ENCODE measurements around the gene ARHGAP26. TPM values are rescaled to one million over a fixed set of nuclear protein-coding genes. Genes with fewer than 3 reads are reported as not detected.

Gene ARHGAP26
- total RNA-seq, 1 experiment from 2014 or later, result 5.9 TPM

DNA sequence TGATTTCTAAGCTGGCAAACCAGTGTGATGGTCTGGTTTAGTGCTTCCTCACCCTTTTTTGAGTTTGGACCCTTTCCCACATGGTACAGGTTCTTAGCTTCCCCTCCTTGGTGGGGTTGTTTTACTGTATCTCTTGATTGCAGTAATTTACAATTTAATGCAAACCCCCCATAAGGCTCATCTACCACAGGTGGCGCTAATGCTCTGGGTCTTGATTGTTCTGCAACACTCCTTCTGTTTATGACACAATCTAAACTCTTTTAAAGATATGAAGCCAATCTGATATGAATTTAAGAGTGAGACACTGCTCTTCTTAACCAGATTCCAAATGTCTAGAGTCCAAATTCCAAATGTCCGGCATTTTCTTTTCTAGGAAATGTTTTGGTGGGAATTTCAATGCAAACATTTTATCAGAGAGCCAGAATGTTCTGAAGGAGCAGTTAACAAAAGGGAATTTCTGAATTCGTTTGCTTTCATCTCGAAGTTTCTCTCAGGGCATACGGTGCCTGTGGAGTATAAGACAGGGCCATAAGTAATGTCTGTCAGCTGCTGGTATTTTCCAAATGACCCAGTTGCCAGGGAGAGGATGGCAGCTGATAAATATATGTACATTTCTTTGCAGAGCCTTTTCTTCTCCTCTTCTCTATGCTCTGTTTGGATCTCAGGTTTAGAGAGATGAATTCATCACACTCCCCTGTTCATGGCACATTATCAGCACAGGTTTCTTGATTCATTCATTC, 246.8 kb downstream of the ARHGAP26 start:
- no peaks in the 10 kb centered on the region for H3K27me3 ChIP-seq (ENCODE audit: control insufficient read depth, insufficient read depth, low read length)
- H3K36me3 ChIP-seq (replicated peaks; ENCODE audit: control insufficient read depth, insufficient read depth, low read length), result no peaks in the 10 kb centered on the region
- no peak overlapping the region for H3K4me3 ChIP-seq (ENCODE audit: insufficient read depth, low read depth, low read length)
- DNase-seq, result peak; percentile 55

DNA sequence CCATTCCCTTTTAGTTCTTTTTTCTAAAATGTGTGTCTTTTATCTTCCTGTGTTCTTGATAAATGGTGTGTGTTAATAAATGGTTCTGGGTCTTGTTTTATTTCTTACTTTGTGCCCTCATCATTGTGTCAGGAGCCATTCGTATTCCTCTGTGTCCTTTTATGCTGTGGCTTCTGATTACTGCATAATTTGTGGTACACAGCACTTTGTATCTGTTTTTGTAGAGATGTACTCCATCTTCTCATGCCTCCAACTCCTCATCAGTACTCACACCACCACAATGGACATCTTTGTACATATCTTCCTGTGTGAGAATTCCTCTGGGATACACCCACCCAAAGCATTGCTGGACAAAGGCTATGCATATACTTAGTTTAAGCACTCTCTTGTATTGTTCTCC, 247.4 kb downstream of the ARHGAP26 start:
- no peak for DNase-seq
- no peak overlapping the region for H3K4me3 ChIP-seq (ENCODE audit: insufficient read depth, low read depth, low read length)
- H3K27me3 ChIP-seq (ENCODE audit: control insufficient read depth, insufficient read depth, low read length), result no peaks in the 10 kb centered on the region
- H3K36me3 ChIP-seq (replicated peaks; ENCODE audit: control insufficient read depth, insufficient read depth, low read length), result no peaks in the 10 kb centered on the region

DNA sequence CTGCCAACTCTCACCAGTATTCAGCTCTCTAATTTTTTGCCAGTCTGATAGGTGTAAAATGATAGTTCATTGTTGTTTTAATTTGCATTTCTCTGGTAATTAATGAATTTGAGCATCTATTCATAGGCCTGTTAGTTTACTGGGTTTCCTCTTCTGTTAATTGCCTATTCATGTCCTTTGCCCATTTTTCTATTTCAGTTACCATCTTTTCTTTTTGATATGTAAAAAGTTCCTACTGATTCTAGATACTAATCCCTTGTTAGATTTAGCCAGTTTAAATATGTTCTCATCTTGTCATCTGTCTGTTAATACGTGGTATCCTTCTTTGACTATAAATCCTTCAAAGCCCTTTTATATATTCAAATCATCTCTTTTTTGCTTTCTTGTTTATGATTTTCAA, 247.8 kb downstream of the ARHGAP26 start:
- Histone ChIP-seq H3K36me3 (replicated peaks; ENCODE audit: control insufficient read depth, insufficient read depth, low read length) (no peaks in the 10 kb centered on the region), H3K27me3 (ENCODE audit: control insufficient read depth, insufficient read depth, low read length) (no peaks in the 10 kb centered on the region), H3K4me3 (ENCODE audit: insufficient read depth, low read depth, low read length) (no peak overlapping the region)
- DNase-seq, result no peak

DNA sequence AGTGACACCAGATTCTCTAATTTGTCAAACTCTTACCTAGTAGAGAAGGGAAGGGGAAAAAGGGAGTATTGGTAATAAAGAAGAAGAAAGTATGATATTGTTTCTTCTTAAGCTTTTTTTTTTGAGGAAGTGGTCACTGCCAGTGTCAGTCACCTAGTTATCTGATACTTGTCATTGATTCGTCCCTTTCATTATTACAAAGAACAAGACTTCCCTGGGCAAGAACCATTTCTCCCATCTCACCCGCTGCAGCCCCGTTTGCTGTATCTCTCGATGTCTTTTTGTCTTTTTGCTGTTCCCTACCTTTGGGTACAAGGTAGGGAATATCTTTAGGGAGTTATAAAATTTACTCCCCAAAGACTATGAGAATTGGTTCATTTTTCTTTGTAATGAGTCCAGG, 249.0 kb downstream of the ARHGAP26 start:
- no peak for DNase-seq
- H3K27me3 ChIP-seq (ENCODE audit: control insufficient read depth, insufficient read depth, low read length), result no peaks in the 10 kb centered on the region

DNA sequence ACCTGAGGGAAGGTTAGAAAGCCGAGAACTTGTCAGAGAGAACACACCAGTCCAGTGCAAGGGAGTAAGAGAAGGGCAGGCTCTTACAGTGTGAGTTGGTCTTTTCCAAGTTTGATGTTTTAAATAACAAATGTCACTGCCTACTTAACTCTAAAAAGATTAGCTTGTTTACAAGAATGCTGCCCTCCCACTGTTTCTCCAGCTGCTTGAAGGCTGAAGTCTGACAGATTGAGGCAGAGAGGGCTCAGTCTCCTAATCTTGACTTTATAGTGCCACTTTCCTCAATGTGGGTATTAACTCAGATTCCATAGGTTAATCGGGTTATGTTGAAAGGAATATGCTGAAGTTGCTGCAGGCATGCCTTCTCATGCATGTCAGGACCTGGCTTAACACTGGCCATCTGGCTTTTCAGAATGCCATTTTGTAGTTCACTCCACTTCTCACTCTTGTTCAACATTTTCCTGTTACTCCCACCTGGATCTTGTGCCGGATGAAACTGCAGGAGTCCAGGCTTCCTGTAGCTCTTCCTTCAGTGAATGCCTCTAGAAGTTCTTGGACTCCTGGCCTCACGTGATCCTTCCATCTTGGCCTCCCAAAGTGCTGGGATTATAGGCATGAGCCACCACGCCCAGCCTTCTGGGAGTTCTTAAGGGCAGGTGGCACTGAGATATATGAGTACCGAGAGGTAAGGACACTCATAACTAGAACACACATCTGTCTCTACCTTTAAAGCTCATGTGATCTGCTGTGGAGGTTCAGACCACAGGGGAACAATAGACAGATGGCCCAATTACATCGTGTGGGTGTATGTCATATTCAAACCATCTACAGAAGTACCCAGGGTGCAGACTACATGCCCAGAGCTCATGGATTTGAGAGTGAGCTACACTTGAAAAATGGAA, 249.7 kb downstream of the ARHGAP26 start:
- Histone ChIP-seq H3K27me3 (ENCODE audit: control insufficient read depth, insufficient read depth, low read length) (no peaks in the 10 kb centered on the region), H3K36me3 (replicated peaks; ENCODE audit: control insufficient read depth, insufficient read depth, low read length) (no peaks in the 10 kb centered on the region), H3K4me3 (ENCODE audit: insufficient read depth, low read depth, low read length) (no peak overlapping the region)
- peak; percentile 12 for DNase-seq

More for the DNA sequence above, 249.0 kb downstream of the ARHGAP26 start:
- Histone ChIP-seq H3K4me3 (ENCODE audit: insufficient read depth, low read depth, low read length) (no peak overlapping the region), H3K36me3 (replicated peaks; ENCODE audit: control insufficient read depth, insufficient read depth, low read length) (no peaks in the 10 kb centered on the region)

DNA sequence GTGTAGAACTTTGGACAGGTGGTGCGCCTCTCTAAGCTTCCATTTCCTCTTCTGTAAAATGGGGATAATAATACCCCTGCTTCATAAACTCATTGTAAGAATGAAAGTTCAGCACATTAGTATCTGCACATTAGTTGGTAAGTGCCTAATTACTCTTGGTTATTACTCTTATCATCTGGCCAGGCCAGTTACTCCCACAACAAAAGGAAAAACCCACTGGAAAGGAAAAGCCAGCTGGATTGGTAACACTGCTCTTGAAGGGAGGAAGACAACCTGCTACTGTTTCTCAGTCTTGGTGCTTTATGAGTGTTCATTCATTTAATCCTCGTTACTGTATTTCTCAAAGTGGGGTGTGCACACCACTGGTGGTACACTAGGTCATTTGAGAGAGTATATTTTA, 251.4 kb downstream of the ARHGAP26 start:
- Histone ChIP-seq H3K36me3 (replicated peaks; ENCODE audit: control insufficient read depth, insufficient read depth, low read length) (no peaks in the 10 kb centered on the region), H3K4me3 (ENCODE audit: insufficient read depth, low read depth, low read length) (no peak overlapping the region), H3K27me3 (ENCODE audit: control insufficient read depth, insufficient read depth, low read length) (no peaks in the 10 kb centered on the region)
- DNase-seq, result no peak

DNA sequence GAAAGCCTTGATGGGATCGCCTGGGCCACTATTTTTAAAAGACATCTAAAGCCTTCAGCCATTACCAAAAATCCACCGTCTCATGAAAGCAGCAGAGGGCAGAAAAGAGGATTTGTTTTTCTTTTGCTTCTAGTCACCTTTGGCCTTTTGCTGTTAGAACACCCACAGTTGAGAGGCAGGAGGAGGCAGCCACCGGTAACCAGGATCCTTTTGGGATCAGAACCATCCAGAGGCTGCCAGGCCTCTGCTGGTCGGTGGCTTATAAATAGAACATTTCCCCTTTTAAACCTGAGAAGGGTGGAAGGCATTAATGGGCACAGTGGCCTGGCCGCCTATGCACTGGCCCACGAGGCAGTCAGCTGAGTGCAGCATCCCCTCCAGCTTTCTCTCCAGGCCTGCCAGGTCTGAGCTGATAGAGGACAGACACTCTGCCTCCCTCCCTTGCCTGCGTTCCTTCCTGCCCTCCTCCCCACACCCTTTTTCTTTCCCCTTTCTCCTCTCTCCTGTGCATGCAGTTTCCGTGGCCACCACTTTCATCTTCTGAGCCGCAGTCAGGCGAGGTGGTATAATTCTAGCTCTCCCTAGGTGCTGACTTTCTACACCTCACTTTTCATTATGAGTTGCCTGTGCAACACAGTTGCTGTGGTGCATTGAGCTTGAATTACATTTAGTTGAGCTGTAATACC, 253.4 kb downstream of the ARHGAP26 start:
- Histone ChIP-seq H3K27me3 (ENCODE audit: control insufficient read depth, insufficient read depth, low read length) (no peaks in the 10 kb centered on the region), H3K4me3 (ENCODE audit: insufficient read depth, low read depth, low read length) (no peak overlapping the region), H3K36me3 (replicated peaks; ENCODE audit: control insufficient read depth, insufficient read depth, low read length) (no peaks in the 10 kb centered on the region)
- DNase-seq, result no peak

DNA sequence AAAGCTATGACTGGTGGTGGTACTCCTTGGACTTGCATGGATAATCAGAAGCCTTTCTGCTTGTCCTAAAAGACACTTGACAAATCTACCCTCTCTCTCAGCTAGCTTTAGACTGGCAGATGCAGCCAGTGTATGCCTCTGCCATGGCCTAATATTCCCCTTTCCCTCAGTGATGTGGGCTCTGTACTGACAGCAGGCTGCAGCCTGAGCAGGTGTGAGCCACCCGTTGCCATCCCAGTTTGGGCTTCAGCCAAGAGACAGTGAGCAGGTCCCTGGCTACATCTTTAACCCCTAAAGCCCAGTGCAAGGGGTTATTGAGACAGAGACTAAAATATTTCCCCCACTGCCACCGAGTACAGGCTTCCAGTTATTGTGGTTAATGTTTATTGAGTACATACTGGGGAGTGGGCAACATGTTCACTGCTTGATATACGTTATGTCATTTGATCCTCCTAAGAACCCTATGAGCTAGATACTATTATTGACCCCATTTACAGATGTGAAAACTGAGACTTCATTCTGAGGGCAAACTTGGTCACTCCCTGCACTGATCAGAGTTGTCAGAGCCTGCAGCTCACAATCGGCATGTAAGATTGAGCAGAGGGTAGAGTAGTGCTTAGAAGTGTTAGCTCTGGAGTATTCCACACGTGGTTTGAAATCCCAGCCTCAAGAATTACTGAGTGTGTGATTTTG, 254.2 kb downstream of the ARHGAP26 start:
- Histone ChIP-seq H3K4me3 (ENCODE audit: insufficient read depth, low read depth, low read length) (no peak overlapping the region), H3K36me3 (replicated peaks; ENCODE audit: control insufficient read depth, insufficient read depth, low read length) (no peaks in the 10 kb centered on the region), H3K27me3 (ENCODE audit: control insufficient read depth, insufficient read depth, low read length) (no peaks in the 10 kb centered on the region)
- no peak for DNase-seq

DNA sequence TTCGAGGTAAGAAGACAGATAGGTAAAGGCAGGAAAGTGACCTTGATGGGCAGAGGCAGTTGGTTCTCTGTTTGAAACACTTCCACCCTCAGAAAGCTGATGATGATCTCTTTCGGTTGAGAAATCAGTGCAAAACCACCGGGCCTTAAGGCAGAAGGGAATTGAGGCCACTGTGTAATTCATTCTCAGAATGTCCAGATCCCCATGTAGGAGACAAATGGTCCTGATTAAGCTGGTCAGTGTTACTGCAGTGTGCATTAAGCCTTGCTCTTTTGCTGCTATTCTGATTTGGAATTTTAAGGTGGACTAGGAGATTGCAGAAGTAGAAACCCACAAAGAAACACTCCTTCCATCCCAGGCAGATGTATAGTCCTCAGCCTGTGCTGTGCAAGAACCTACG, 255.2 kb downstream of the ARHGAP26 start:
- Histone ChIP-seq H3K27me3 (ENCODE audit: control insufficient read depth, insufficient read depth, low read length) (no peaks in the 10 kb centered on the region), H3K36me3 (replicated peaks; ENCODE audit: control insufficient read depth, insufficient read depth, low read length) (no peaks in the 10 kb centered on the region), H3K4me3 (ENCODE audit: insufficient read depth, low read depth, low read length) (no peak overlapping the region)
- no peak for DNase-seq

DNA sequence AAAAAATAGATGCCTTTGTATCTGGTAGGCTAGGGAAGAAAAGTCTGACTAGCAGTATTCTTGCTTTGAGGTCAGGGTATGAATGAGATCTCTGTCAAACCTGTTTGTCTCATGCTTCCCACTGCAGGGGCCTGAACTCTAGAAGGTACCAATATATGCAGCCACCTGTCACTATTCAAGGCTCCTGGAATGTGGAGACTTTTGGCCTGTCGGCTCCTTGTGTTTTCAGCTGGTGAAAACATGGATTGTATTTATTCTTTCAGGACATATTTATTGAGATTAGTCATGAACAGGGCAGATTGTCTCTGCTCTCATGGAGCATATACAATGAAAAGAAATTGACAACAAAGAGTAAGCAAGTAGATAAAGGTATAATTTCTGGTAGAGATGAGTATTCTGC, 255.8 kb downstream of the ARHGAP26 start:
- DNase-seq, result no peak
- H3K4me3 ChIP-seq (ENCODE audit: insufficient read depth, low read depth, low read length), result no peak overlapping the region
- H3K27me3 ChIP-seq (ENCODE audit: control insufficient read depth, insufficient read depth, low read length), result no peaks in the 10 kb centered on the region
- no peaks in the 10 kb centered on the region for H3K36me3 ChIP-seq (replicated peaks; ENCODE audit: control insufficient read depth, insufficient read depth, low read length)

DNA sequence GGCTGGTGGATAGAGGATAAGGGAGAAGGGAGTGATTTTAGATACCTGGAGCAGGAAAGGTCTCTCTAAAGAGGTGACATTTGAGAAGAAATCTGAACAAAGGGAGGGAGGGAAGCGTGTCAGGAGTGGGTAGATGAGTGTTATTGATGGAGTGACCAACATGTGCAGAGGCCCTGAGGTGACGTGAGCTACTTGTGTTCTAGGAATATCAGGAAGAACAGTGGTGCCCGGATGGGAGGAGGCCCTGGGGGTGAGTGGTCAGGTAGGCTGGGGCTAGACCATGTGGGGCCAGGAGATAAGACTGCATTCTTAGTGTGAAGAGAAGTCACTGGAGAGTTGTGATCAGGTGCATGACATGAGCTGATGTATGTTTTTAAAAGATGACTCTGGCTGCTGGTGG, 256.2 kb downstream of the ARHGAP26 start:
- no peak for DNase-seq
- no peaks in the 10 kb centered on the region for H3K27me3 ChIP-seq (ENCODE audit: control insufficient read depth, insufficient read depth, low read length)
- no peaks in the 10 kb centered on the region for H3K36me3 ChIP-seq (replicated peaks; ENCODE audit: control insufficient read depth, insufficient read depth, low read length)

DNA sequence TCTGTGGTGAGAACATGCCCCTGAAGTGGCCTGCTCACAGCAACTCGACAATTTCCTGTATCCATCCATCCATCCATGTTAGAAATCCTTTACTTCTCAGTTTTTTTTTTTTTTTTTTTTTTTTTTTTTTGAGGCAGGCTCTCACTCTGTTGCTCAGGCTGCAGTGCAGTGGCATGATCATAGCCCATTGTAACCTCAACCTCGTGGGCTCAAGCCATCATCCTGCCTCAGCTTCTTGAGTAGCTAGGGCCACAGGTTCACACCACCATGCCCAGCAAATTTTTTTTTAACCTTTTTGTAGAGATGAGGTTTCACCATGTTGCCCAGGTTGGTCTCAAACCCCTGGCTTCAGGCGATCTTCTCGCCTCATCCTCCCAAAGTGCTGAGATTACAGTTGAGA, 259.1 kb downstream of the ARHGAP26 start:
- H3K4me3 ChIP-seq (ENCODE audit: insufficient read depth, low read depth, low read length), result no peak overlapping the region
- DNase-seq, result no peak
- no peaks in the 10 kb centered on the region for H3K36me3 ChIP-seq (replicated peaks; ENCODE audit: control insufficient read depth, insufficient read depth, low read length)
- no peaks in the 10 kb centered on the region for H3K27me3 ChIP-seq (ENCODE audit: control insufficient read depth, insufficient read depth, low read length)

More for the DNA sequence above, 256.2 kb downstream of the ARHGAP26 start:
- H3K4me3 ChIP-seq (ENCODE audit: insufficient read depth, low read depth, low read length), result no peak overlapping the region

DNA sequence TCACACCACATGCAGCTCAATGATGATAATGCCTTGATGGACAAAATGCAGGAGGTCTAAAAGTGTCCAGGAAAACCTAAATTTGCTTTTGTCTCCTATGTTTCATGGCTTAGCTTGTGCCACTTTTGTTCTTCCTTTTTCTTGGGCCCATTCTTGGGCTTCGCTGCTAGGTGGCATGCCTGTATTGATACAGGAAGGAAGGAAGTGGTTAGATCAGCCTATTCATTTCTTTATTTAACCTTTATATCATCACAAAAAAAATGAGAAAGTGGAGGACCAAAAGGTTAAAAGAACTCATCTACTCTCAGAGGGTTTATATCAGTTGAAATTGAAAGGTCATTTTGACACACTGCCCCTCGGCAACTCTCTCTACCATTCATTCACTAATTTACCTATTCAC, 260.2 kb downstream of the ARHGAP26 start:
- Histone ChIP-seq H3K27me3 (ENCODE audit: control insufficient read depth, insufficient read depth, low read length) (no peaks in the 10 kb centered on the region), H3K36me3 (replicated peaks; ENCODE audit: control insufficient read depth, insufficient read depth, low read length) (no peaks in the 10 kb centered on the region), H3K4me3 (ENCODE audit: insufficient read depth, low read depth, low read length) (no peak overlapping the region)
- no peak for DNase-seq

All from H7 (cell line).